Activated CD8-positive, alpha-beta T cell treated with anti-CD3 and anti-CD28 coated beads, Interleukin-2, amount 10 ng/mL, durations not matched to agents 7 days and 5 days (primary cell): Measurements from ENCODE around the gene VAT1. TPM values are rescaled to one million over a fixed set of nuclear protein-coding genes. Genes with fewer than 3 reads are reported as not detected.
A peak's percentile ranks its signal among the peaks of the same experiment; 100 is the strongest.
"Not testable (repeated sequence)": the region's sequence is repeated elsewhere in the genome, so short reads cannot be mapped to it uniquely, and the experiment has no call there.

Source experiments
- ATAC-seq: fragments of 150-1000 bp; cut with Tn5 transposase; one replicate; pipeline ENCODE4 v1.10.0; 2021; ENCODE audit warnings: moderate library complexity
- CTCF ChIA-PET: fragments of 350-600 bp; sonication (Branson Sonifier 250); formaldehyde crosslinking; loops from one replicate; lab custom pipeline; 2021; ENCODE audit warnings: antibody characterized with exemption; lab: Charles Lee
- POLR2A ChIA-PET: fragments of 350-600 bp; sonication (Branson Sonifier 250); formaldehyde crosslinking; loops from one replicate; lab custom pipeline; 2021; ENCODE audit warnings: antibody characterized with exemption; lab: Charles Lee
- DNase-seq: peaks from one replicate; pipeline ENCODE4 v3.0.0-alpha.2; 2020
- H3K27ac Mint-ChIP-seq: one replicate; pipeline ENCODE4 v1.8.0; 2021; ENCODE audit warnings: mild to moderate bottlenecking, mixed read lengths
- H3K27me3 Mint-ChIP-seq: one replicate; pipeline ENCODE4 v1.8.0; 2021; ENCODE audit warnings: low read depth, mixed read lengths
- H3K36me3 Mint-ChIP-seq: one replicate; pipeline ENCODE4 v1.8.0; 2021; ENCODE audit warnings: low read depth, mixed read lengths
- H3K4me1 Mint-ChIP-seq: one replicate; pipeline ENCODE4 v1.8.0; 2021; ENCODE audit warnings: low read depth, mixed read lengths
- H3K4me3 Mint-ChIP-seq: one replicate; pipeline ENCODE4 v1.8.0; 2021; ENCODE audit warnings: mild to moderate bottlenecking, mixed read lengths
- H3K9me3 Mint-ChIP-seq: one replicate; pipeline ENCODE4 v1.8.0; 2022; ENCODE audit warnings: mixed read lengths; ENCODE audit not compliant: insufficient read depth
- total RNA-seq, 2 experiments: library from RNA; stranded (reverse); gene quantifications; one replicate each; pipeline ENCODE4 v1.2.3, GENCODE V29; 2021

The VAT1 gene
- total RNA-seq, 2 experiments from 2014 or later, result 14.6 to 19.2 TPM

GRCh38 chr17:42999003-42999525 is 23.1 kb downstream of the VAT1 start:
- no peaks in the 10 kb centered on the region for H3K9me3 Mint-ChIP-seq
- ChIA-PET CTCF (interaction anchor here (0.9 to 3.3 kb wide), 7 partner anchors 8 to 485 kb away, joined by 3 to 37 read pairs (median 10); partner anchors contain the start of genes AOC2, BECN1, DHX8 and IFI35), POLR2A (interaction anchor here (0.6 to 3.5 kb wide), 21 partner anchors 10 to 485 kb away, joined by 4 to 65 read pairs (median 12); partner anchors contain the start of genes AARSD1, BECN1, BRCA1 and DHX8)
- DNase-seq (no peak), ATAC-seq (no peak)
- H3K27ac Mint-ChIP-seq, result peak overlapping the region; percentile 99
- peak overlapping the region; percentile 96 for H3K4me3 Mint-ChIP-seq
- H3K27me3 Mint-ChIP-seq, result no peaks in the 10 kb centered on the region
- H3K36me3 Mint-ChIP-seq, result peaks cover 61% of the 10 kb centered on the region
- H3K4me1 Mint-ChIP-seq, result peaks cover 32% of the 10 kb centered on the region

GRCh38 chr17:42997984-42998938 is 23.9 kb downstream of the VAT1 start, which contains the start of gene RPL27:
TSS of gene RPL27 (plus strand) at chr17:42998419. CDS start at chr17:42998751, 332 bp downstream.
- Mint-ChIP-seq H3K27ac (peak within 1 kb of the TSS; percentile 99), H3K9me3 (no peaks in the 10 kb centered on the region), H3K27me3 (no peaks in the 10 kb centered on the region), H3K4me3 (peak within 1 kb of the TSS; percentile 96), H3K4me1 (peaks cover 32% of the 10 kb centered on the region), H3K36me3 (peaks cover 57% of the 10 kb centered on the region)
- ATAC-seq (peak; percentile 99), DNase-seq (peak; percentile 99)
- POLR2A ChIA-PET, result interaction anchor here (0.5 to 3.5 kb wide), 32 partner anchors 9 to 486 kb away, joined by 3 to 65 read pairs (median 6); partner anchors contain the start of genes AARSD1, BECN1, BRCA1 and DHX8
- CTCF ChIA-PET, result interaction anchor here (0.7 to 3.3 kb wide), 30 partner anchors 9 to 485 kb away, joined by 3 to 37 read pairs (median 4); partner anchors contain the start of genes AOC2, BECN1, BRCA1 and DHX8

- ChIA-PET CTCF (interaction anchor here (0.7 to 3.3 kb wide), 28 partner anchors 10 to 486 kb away, joined by 3 to 37 read pairs (median 5); partner anchors contain the start of genes AOC2, BECN1, BRCA1 and DHX8), POLR2A (interaction anchor here (0.5 to 3.5 kb wide), 28 partner anchors 8 to 486 kb away, joined by 3 to 65 read pairs (median 6); partner anchors contain the start of genes AARSD1, BECN1, BRCA1 and DHX8)
- DNase-seq (no peak), ATAC-seq (no peak)
- Mint-ChIP-seq H3K9me3 (no peaks in the 10 kb centered on the region), H3K27me3 (no peaks in the 10 kb centered on the region), H3K4me1 (peaks cover 32% of the 10 kb centered on the region), H3K4me3 (peak overlapping the region; percentile 96), H3K36me3 (peaks cover 57% of the 10 kb centered on the region), H3K27ac (peak overlapping the region; percentile 99)
These were observed 24.7 kb downstream of the VAT1 start for GRCh38 chr17:42997390-42997983.

- H3K36me3 Mint-ChIP-seq, result peaks cover 55% of the 10 kb centered on the region
- H3K9me3 Mint-ChIP-seq, CTCF ChIA-PET, H3K4me3 Mint-ChIP-seq, DNase-seq, POLR2A ChIA-PET, H3K27me3 Mint-ChIP-seq, ATAC-seq, H3K27ac Mint-ChIP-seq: not testable (repeated sequence)
- H3K4me1 Mint-ChIP-seq, result peaks cover 12% of the 10 kb centered on the region
These were observed 28.3 kb downstream of the VAT1 start for GRCh38 chr17:42993913-42994312.

- DNase-seq (no peak), ATAC-seq (no peak)
- CTCF ChIA-PET, result no interaction called here
- Mint-ChIP-seq H3K4me3 (no peak overlapping the region), H3K9me3 (no peaks in the 10 kb centered on the region), H3K4me1 (peaks cover 10% of the 10 kb centered on the region), H3K27me3 (no peaks in the 10 kb centered on the region), H3K36me3 (peaks cover 57% of the 10 kb centered on the region), H3K27ac (no peak overlapping the region)
- POLR2A ChIA-PET, result interaction anchor here (0.6 kb wide), 1 partner anchor 179 kb away, joined by 3 read pairs; no protein-coding TSS in a partner anchor
These were observed 29.3 kb downstream of the VAT1 start for GRCh38 chr17:42992872-42993271.

- POLR2A ChIA-PET, result interaction anchor here (0.5 kb wide), 1 partner anchor 370 kb away, joined by 3 read pairs; no protein-coding TSS in a partner anchor
- CTCF ChIA-PET, result no interaction called here
- DNase-seq (no peak), ATAC-seq (no peak)
- H3K4me1 Mint-ChIP-seq, result no peaks in the 10 kb centered on the region
- H3K36me3 Mint-ChIP-seq, result peaks cover 66% of the 10 kb centered on the region
- H3K9me3 Mint-ChIP-seq, result no peaks in the 10 kb centered on the region
- H3K27me3 Mint-ChIP-seq, result no peaks in the 10 kb centered on the region
- H3K4me3 Mint-ChIP-seq, result no peak overlapping the region
- H3K27ac Mint-ChIP-seq, result peak overlapping the region; percentile 20
These were observed 30.7 kb downstream of the VAT1 start for GRCh38 chr17:42991471-42991870.

- no peaks in the 10 kb centered on the region for H3K9me3 Mint-ChIP-seq
- ATAC-seq, result no peak
- CTCF ChIA-PET, result no interaction called here
These were observed 32.2 kb downstream of the VAT1 start for GRCh38 chr17:42989726-42990652.

GRCh38 chr17:42989141-42989540 is 33.0 kb downstream of the VAT1 start:
- CTCF ChIA-PET, result no interaction called here
- peaks cover 74% of the 10 kb centered on the region for H3K36me3 Mint-ChIP-seq

More at GRCh38 chr17:42989726-42990652, 32.2 kb downstream of the VAT1 start:
- no peaks in the 10 kb centered on the region for H3K27me3 Mint-ChIP-seq
- peaks cover 8% of the 10 kb centered on the region for H3K4me1 Mint-ChIP-seq
- H3K4me3 Mint-ChIP-seq, result no peak overlapping the region
- POLR2A ChIA-PET, result interaction anchor here (0.7 kb wide), 1 partner anchor 8 kb away, joined by 3 read pairs; no protein-coding TSS in a partner anchor
- no peak overlapping the region for H3K27ac Mint-ChIP-seq
- no peak for DNase-seq
- peaks cover 71% of the 10 kb centered on the region for H3K36me3 Mint-ChIP-seq

GRCh38 chr17:42985225-42985624 is 37.0 kb downstream of the VAT1 start:
- Mint-ChIP-seq H3K4me1 (peaks cover 35% of the 10 kb centered on the region), H3K27me3 (no peaks in the 10 kb centered on the region), H3K9me3 (no peaks in the 10 kb centered on the region), H3K4me3 (no peak overlapping the region), H3K27ac (no peak overlapping the region), H3K36me3 (peaks cover 61% of the 10 kb centered on the region)
- POLR2A ChIA-PET, result interaction anchor here (1.4 kb wide), 1 partner anchor 13 kb away, joined by 6 read pairs; the partner anchor contains the start of gene RPL27
- CTCF ChIA-PET, result interaction anchor here (4.6 kb wide), 1 partner anchor 13 kb away, joined by 30 read pairs; the partner anchor contains the start of gene RPL27
- no peak for DNase-seq
- ATAC-seq, result no peak

More at GRCh38 chr17:42989141-42989540, 33.0 kb downstream of the VAT1 start:
- ATAC-seq, result no peak
- no peak overlapping the region for H3K4me3 Mint-ChIP-seq
- H3K27ac Mint-ChIP-seq, result no peak overlapping the region
- no peaks in the 10 kb centered on the region for H3K27me3 Mint-ChIP-seq
- POLR2A ChIA-PET, result interaction anchor here (0.7 to 3.1 kb wide), 2 partner anchors 9 kb away, joined by 3 to 16 read pairs; partner anchors contain the start of gene RPL27
- H3K4me1 Mint-ChIP-seq, result peaks cover 14% of the 10 kb centered on the region
- no peak for DNase-seq
- H3K9me3 Mint-ChIP-seq, result no peaks in the 10 kb centered on the region

GRCh38 chr17:42982266-42982665 is 39.9 kb downstream of the VAT1 start:
- POLR2A ChIA-PET, result interaction anchor here (0.7 kb wide), 1 partner anchor 333 kb away, joined by 3 read pairs; no protein-coding TSS in a partner anchor
- Mint-ChIP-seq H3K27ac (peak overlapping the region; percentile 46), H3K27me3 (no peaks in the 10 kb centered on the region)

More at GRCh38 chr17:42982266-42982665, 39.9 kb downstream of the VAT1 start:
- CTCF ChIA-PET, result no interaction called here
- H3K36me3 Mint-ChIP-seq, result peaks cover 37% of the 10 kb centered on the region
- DNase-seq, result no peak
- H3K4me1 Mint-ChIP-seq, result peaks cover 45% of the 10 kb centered on the region
- ATAC-seq, result no peak
- H3K9me3 Mint-ChIP-seq, result no peaks in the 10 kb centered on the region
- peak overlapping the region; percentile 96 for H3K4me3 Mint-ChIP-seq
